ENCODE measurements around the gene ARL17B.

- TF ChIP-seq CTCF (conservative IDR thresholded peaks at IDR 0.05 in 1 of 2, IDR thresholded peaks at IDR 0.05 in 1 of 2; ENCODE audit: low read depth in 1 of 2, low read length in 2 of 2) (no peak), EZH2 (IDR thresholded peaks at IDR 0.05; ENCODE audit: low read length, missing control alignments) (no peak)
These were observed 96.9 kb downstream of the ARL17B start for GRCh38 chr17:46264456-46265198.
